ENCODE results near the gene VTN.

DNA sequence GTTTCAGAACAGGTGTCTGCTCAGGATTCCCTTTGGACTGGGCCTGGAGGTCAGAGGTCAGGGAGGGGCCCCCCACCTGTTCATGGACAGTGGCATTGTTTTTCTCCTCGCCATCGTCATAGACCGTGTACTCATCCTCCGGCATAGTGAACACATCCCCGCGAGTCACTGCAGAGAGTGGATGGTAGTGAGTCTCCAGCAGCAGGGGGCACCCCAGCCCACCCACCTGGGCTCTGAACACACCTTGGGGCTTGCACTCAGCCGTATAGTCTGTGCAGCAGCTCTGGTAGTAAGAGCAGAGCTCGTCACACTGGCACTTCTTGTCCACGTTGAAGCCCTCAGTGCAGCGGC is 448 bp downstream of the VTN start:
- TF ChIP-seq POLR2A (IDR thresholded peaks at IDR 0.05), result no peak
- TF ChIP-seq EP300 (IDR thresholded peaks at IDR 0.05), result no peak
- TF ChIP-seq, protein P1, sequence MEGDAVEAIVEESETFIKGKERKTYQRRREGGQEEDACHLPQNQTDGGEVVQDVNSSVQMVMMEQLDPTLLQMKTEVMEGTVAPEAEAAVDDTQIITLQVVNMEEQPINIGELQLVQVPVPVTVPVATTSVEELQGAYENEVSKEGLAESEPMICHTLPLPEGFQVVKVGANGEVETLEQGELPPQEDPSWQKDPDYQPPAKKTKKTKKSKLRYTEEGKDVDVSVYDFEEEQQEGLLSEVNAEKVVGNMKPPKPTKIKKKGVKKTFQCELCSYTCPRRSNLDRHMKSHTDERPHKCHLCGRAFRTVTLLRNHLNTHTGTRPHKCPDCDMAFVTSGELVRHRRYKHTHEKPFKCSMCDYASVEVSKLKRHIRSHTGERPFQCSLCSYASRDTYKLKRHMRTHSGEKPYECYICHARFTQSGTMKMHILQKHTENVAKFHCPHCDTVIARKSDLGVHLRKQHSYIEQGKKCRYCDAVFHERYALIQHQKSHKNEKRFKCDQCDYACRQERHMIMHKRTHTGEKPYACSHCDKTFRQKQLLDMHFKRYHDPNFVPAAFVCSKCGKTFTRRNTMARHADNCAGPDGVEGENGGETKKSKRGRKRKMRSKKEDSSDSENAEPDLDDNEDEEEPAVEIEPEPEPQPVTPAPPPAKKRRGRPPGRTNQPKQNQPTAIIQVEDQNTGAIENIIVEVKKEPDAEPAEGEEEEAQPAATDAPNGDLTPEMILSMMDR (IDR thresholded peaks at IDR 0.05), result no peak
- no peak for TF ChIP-seq POLR2AphosphoS5 (IDR thresholded peaks at IDR 0.05)
